IPS-15b (cell line): Measurements from ENCODE around the gene GAMT.

Experiments
- H3K27me3 ChIP-seq: one replicate; pipeline ENCODE4 v1.6.1; 2013; ENCODE audit warnings: low read length; ENCODE audit not compliant: control insufficient read depth, insufficient read depth
- H3K36me3 ChIP-seq: one replicate; pipeline ENCODE4 v1.6.1; 2013; ENCODE audit warnings: low read length; ENCODE audit not compliant: control insufficient read depth, insufficient read depth
- H3K4me1 ChIP-seq: one replicate; pipeline ENCODE4 v1.6.1; 2013; ENCODE audit warnings: mild to moderate bottlenecking, low read length; ENCODE audit not compliant: control insufficient read depth, insufficient read depth
- H3K4me3 ChIP-seq: one replicate; pipeline ENCODE4 v1.5.1; 2013; ENCODE audit warnings: low read depth, low read length
- H3K9ac ChIP-seq: one replicate; pipeline ENCODE4 v1.6.1; 2013; ENCODE audit warnings: low read depth, mild to moderate bottlenecking, low read length
- H3K9me3 ChIP-seq: one replicate; pipeline ENCODE4 v1.6.1; 2013; ENCODE audit warnings: mild to moderate bottlenecking, low read length; ENCODE audit not compliant: control insufficient read depth, insufficient read depth

GAMT gene

DNA sequence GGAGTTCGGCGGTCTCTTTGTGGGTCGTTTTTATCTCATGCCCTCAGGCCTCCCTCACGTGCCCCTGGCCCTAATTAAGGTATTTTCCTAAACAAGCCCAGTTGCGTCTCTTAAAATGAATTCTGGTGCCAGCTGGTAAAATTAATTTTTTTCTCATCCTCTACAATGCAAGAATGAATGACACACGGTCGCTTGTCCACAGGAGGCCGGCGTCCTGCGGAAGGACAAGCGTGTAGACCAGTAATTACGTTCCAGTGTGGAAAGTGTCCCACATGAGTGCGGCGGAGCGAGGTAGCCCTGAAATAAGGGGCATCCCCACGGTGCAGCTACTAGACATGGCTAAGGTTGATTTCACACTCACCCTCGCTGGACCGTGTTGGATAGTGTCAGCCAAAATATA, 52.1 kb downstream of the GAMT start:
- Histone ChIP-seq H3K9ac (no peak overlapping the region), H3K9me3 (no peaks in the 10 kb centered on the region), H3K4me1 (no peaks in the 10 kb centered on the region), H3K36me3 (no peaks in the 10 kb centered on the region), H3K4me3 (no peak overlapping the region), H3K27me3 (no peaks in the 10 kb centered on the region)
